Right lobe of liver (tissue), 4 donors: ENCODE data around the gene HSPA4.

Source experiments
- POLR2A ChIP-seq: fragments of 450-650 bp; IDR thresholded peaks from one replicate; pipeline ENCODE4 v1.6.1; 2017; ENCODE audit warnings: antibody characterized with exemption, mild to moderate bottlenecking
- TF ChIP-seq, protein P1 (sequence below), 4 donors: fragments of 200-600 bp in 3 of 4; fragments of 450-650 bp in 1 of 4; IDR thresholded peaks; one replicate each; pipeline versions ENCODE4 v1.5.1 to v1.8.0; 2016 to 2022; ENCODE audit warnings: antibody characterized with exemption in 4 of 4, mild to moderate bottlenecking in 2 of 4
- donor health status: DM: no; HTN: no; CAD: no.
- donor health status: DM: no; HTN: no; CAD: no.
- donor health status: DM: no; HTN: yes; CAD: no.

DNA sequence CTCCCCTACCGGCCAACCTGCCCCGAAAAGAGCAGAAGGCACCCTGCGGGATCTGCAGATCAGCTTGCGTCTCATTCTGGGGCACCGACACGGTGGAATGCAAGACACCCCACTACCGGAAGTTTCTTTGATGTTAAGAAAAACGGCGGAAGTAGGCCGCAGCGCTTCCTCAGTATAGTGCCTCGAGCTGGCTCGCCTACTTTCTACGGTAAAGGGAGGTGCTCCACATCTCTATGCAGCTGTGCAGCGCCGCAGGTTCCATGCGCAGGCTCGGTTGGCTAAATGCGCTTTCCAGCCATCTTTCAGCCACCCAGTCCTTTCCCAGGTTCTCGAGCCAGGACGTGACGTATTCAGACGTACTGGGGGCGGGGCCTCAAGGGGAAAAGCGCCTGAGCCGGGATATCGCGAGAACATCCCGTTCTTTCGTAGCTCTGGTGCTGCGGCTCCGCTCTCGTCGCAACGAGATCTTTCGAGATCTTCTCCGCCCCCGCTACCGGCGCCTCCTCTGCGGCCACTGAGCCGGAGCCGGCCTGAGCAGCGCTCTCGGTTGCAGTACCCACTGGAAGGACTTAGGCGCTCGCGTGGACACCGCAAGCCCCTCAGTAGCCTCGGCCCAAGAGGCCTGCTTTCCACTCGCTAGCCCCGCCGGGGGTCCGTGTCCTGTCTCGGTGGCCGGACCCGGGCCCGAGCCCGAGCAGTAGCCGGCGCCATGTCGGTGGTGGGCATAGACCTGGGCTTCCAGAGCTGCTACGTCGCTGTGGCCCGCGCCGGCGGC lies at the start of gene HSPA4:
- peak; percentile 93 for TF ChIP-seq POLR2A
- TF ChIP-seq, protein P1, sequence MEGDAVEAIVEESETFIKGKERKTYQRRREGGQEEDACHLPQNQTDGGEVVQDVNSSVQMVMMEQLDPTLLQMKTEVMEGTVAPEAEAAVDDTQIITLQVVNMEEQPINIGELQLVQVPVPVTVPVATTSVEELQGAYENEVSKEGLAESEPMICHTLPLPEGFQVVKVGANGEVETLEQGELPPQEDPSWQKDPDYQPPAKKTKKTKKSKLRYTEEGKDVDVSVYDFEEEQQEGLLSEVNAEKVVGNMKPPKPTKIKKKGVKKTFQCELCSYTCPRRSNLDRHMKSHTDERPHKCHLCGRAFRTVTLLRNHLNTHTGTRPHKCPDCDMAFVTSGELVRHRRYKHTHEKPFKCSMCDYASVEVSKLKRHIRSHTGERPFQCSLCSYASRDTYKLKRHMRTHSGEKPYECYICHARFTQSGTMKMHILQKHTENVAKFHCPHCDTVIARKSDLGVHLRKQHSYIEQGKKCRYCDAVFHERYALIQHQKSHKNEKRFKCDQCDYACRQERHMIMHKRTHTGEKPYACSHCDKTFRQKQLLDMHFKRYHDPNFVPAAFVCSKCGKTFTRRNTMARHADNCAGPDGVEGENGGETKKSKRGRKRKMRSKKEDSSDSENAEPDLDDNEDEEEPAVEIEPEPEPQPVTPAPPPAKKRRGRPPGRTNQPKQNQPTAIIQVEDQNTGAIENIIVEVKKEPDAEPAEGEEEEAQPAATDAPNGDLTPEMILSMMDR (IDR thresholded peaks at IDR 0.05) = no peak
